Heart left ventricle (tissue), 16 donors: ENCODE results near the gene TTLL12. TPM values are rescaled to one million over a fixed set of nuclear protein-coding genes. Genes with fewer than 3 reads are reported as not detected.

Experiments used
- ATAC-seq, 4 donors: fragments of 200-7000 bp; cut with Tn5 transposase; one replicate each; pipeline ENCODE4 v1.9.1; 2020 to 2022; ENCODE audit warnings: moderate library complexity in 4 of 4, mild to moderate bottlenecking in 3 of 4, moderate number of reproducible peaks in 1 of 4
- DNase-seq, 5 donors: peaks; one replicate each; pipeline ENCODE4 v3.0.0-alpha.2; 2020
- H3K27ac ChIP-seq, 12 donors: fragments of 200-600 bp; sonication (generic) in 4 of 12; one replicate each; pipeline versions ENCODE4 v1.5.0 to v1.8.0; 2016 to 2022; ENCODE audit warnings: mild to moderate bottlenecking in 2 of 12
- H3K27me3 ChIP-seq, 9 donors: fragments of 200-600 bp; sonication (generic) in 2 of 9; one replicate each; pipeline versions ENCODE4 v1.5.1 to v1.8.0; 2016 to 2022; ENCODE audit warnings: mild to moderate bottlenecking in 3 of 9
- H3K36me3 ChIP-seq, 9 donors: fragments of 200-600 bp; sonication (generic) in 2 of 9; one replicate each; pipeline versions ENCODE4 v1.5.0 to v1.8.0; 2018 to 2022; ENCODE audit warnings: mild to moderate bottlenecking in 2 of 9
- H3K4me1 ChIP-seq, 12 donors: fragments of 200-600 bp; sonication (generic) in 4 of 12; one replicate each; pipeline versions ENCODE4 v1.5.0 to v1.8.0; 2016 to 2022; ENCODE audit warnings: mild to moderate bottlenecking in 3 of 12
- H3K4me3 ChIP-seq, 12 donors: fragments of 200-600 bp; sonication (generic) in 4 of 12; one replicate each; pipeline versions ENCODE4 v1.5.0 to v1.8.0; 2017 to 2022; ENCODE audit warnings: mild to moderate bottlenecking in 9 of 12, moderate library complexity in 4 of 12
- H3K9me3 ChIP-seq, 12 donors: fragments of 200-600 bp; sonication (generic) in 4 of 12; one replicate each; pipeline versions ENCODE4 v1.5.0 to v1.8.0; 2016 to 2022; ENCODE audit warnings: mild to moderate bottlenecking in 1 of 12
- CTCF ChIP-seq, 12 donors: fragments of 200-600 bp; sonication (generic) in 4 of 12; IDR thresholded peaks; one replicate each; pipeline versions ENCODE4 v1.5.0 to v1.8.0; 2018 to 2022; ENCODE audit warnings: antibody characterized with exemption in 12 of 12, mild to moderate bottlenecking in 5 of 12
- POLR2A ChIP-seq, 2 donors: fragments of 450-650 bp; IDR thresholded peaks; one replicate each; pipeline ENCODE4 v1.6.1; 2017; ENCODE audit warnings: antibody characterized with exemption in 2 of 2, mild to moderate bottlenecking in 2 of 2, moderate library complexity in 2 of 2
- WGBS, 4 donors: extraction: QIAGEN DNeasy Blood & Tissue Kit in 2 of 4; methylation state at CpG; one replicate each; pipeline versions ENCODE4 v1.1.5 to v1.1.7; 2013 to 2018; 5-methylcytosine and 5-hydroxymethylcytosine counted together
- intact Hi-C, 10 donors: fragments of 100-400 bp; cut with DNase I; formaldehyde crosslinking; loops; one replicate each; pipeline versions ENCODE4 v1.11.1 to v1.14.2; 2022
- long read RNA-seq, 3 donors: library from polyadenylated mRNA; unstranded; transcript quantifications; one replicate each; pipeline ENCODE4 v2.0.0, GENCODE V29; 2020 to 2021
- polyA plus RNA-seq, 2 donors: library from polyadenylated mRNA; stranded (reverse); fragments of 200-250 nt; gene quantifications; one replicate each; pipeline ENCODE4 v1.2.3, GENCODE V29; 2013
- total RNA-seq, 9 donors: library from RNA; depleted of rRNA in 2 of 9; stranded (reverse); fragments of >200 nt in 2 of 9; fragmentation: NEBNext Ultra II Directional in 3 of 9; extraction: Animal tissue kit (Norgen Biotek cat#: 25700) in 3 of 9; gene quantifications; one replicate each; pipeline versions ENCODE4 v1.1.0 to v1.2.4, GENCODE V29; 2016 to 2023
- donor health status: ischemic (EF 13 %, LVEDD 7.1; RV severe dilation, severe dysfunction).
- donor health status: healthy with polysubstance abuse.
- donor health status: DM: no; HTN: yes; CAD: no.
- donor health status: DM: no; HTN: no; CAD: no.
- donor health status: ischemic (EF 25% LVEDD 6.9; RV normal size, moderate dysfunction).
- donor health status: ischemic (EF 25% LVEDD 5.7; RV mildly dilated, moderate dysfunction).
- donor health status: healthy.
- donor health status: DM: yes; HTN: yes; CAD: no.
- donor health status: ischemic (EF 35%, LVEDD 5.7; RV mildly dilated, moderate dysfunction).
- donor health status: nonischemic (EF 11% LVEDD 7.7; RV severe dilation, severe dysfunction).
- donor health status: DM: yes; HTN: yes; CAD: no.
- donor health status: PGD.
- donor health status: ischemic (EF 29% LVEDD 5.4; RV normal size, mild dysfunction).
- donor health status: nonischemic (EF 23%, LVEDD 6.1; RV moderate dilation, normal function).

Gene TTLL12
- total RNA-seq (10 to 100 TPM in 7 of 9 donors, 1 to 10 TPM in 2; 8.6 to 21.5 (median 11.9) TPM), polyA plus RNA-seq (10 to 100 TPM in 1 of 2 donors, 1 to 10 TPM in 1; 8.0 to 29.0 TPM)
- long read RNA-seq, donor 1, transcript TTLL12-201 (14 exons, 3,385 nt), result major isoform, 15 of 30 reads
- long read RNA-seq, donor 1, partial matches to known transcripts, result 14 of 30 reads
- long read RNA-seq, donor 1, other reads (novel, unspliced or antisense), result 1 of 30 reads
- long read RNA-seq, donor 2, partial matches to known transcripts, result 13 of 17 reads
- long read RNA-seq, donor 2, other reads (novel, unspliced or antisense), result 4 of 17 reads
- long read RNA-seq, donor 3, transcript TTLL12-201 (14 exons, 3,385 nt), result major isoform, 26 of 50 reads
- long read RNA-seq, donor 3, partial matches to known transcripts, result 13 of 50 reads
- long read RNA-seq, donor 3, other reads (novel, unspliced or antisense), result 11 of 50 reads

- Histone ChIP-seq H3K9me3 (no peaks in the 10 kb centered on the region), H3K36me3 (peaks cover 0 to 4% (median 0%) of the 10 kb centered on the region in 9 donors), H3K27ac (peak within 1 kb of the TSS; percentile 74 to 98 (median 92)), H3K4me1 (peaks cover 0 to 36% (median 13%) of the 10 kb centered on the region in 12 donors), H3K27me3 (no peaks in the 10 kb centered on the region), H3K4me3 (peak within 1 kb of the TSS; percentile 45 to 95 (median 76))
- intact Hi-C loops, result loop anchor here in 3 of 10 donors (1.0 to 5.0 kb wide), 2 partner anchors 36 kb away; no protein-coding TSS in a partner anchor
- DNase-seq (peak; percentile 49 to 84 (median 67)), ATAC-seq (peak in 3 of 4 donors; percentile 16 to 43 (median 36))
- peak in 1 of 2 donors; percentile 51 for TF ChIP-seq POLR2A (IDR thresholded peaks at IDR 0.05)
- TF ChIP-seq CTCF (IDR thresholded peaks at IDR 0.05), result peak in 2 of 12 donors; percentile 10 to 18
- 1 to 3% (median 2%) methylated on average over 15 to 86 of the region's 87 CpGs for WGBS, 4 donors
These were observed at the start of gene TTLL12 for GRCh38 chr22:43186272-43187170. Gene TTLL12 (minus strand): TSS chr22:43187134. CDS start chr22:43187069, 65 bp downstream.

GRCh38 chr22:43235445-43236409 is 48.8 kb upstream of the TTLL12 start:
- ATAC-seq (peak in 1 of 4 donors; percentile 21), DNase-seq (no peak)
- 65 to 72% (median 68%) methylated on average over 22 of the region's 22 CpGs for WGBS, 4 donors
- H3K36me3 ChIP-seq, result no peaks in the 10 kb centered on the region
- H3K9me3 ChIP-seq, result no peaks in the 10 kb centered on the region
- peaks cover 0 to 17% (median 0%) of the 10 kb centered on the region in 9 donors for H3K27me3 ChIP-seq
- TF ChIP-seq POLR2A (IDR thresholded peaks at IDR 0.05), result no peak
- TF ChIP-seq CTCF (IDR thresholded peaks at IDR 0.05), result no peak
- peaks cover 0 to 49% (median 15%) of the 10 kb centered on the region in 12 donors for H3K4me1 ChIP-seq
- no peak overlapping the region for H3K27ac ChIP-seq
- no peak overlapping the region for H3K4me3 ChIP-seq
- intact Hi-C loops, result loop anchor here in 3 of 10 donors (10.0 kb wide), 3 partner anchors 109 to 589 kb away; partner anchors contain the start of gene SCUBE1 (in 2 of the 3)

- intact Hi-C loops, result loop anchor here in 7 of 10 donors (5.0 to 10.0 kb wide), 6 partner anchors 38 to 590 kb away; partner anchors contain the start of gene SCUBE1 (in 2 of the 7)
- no peak for ATAC-seq
- H3K36me3 ChIP-seq, result no peaks in the 10 kb centered on the region
- no peak overlapping the region for H3K4me3 ChIP-seq
- TF ChIP-seq CTCF (IDR thresholded peaks at IDR 0.05) (no peak), POLR2A (IDR thresholded peaks at IDR 0.05) (no peak)
- peaks cover 0 to 45% (median 13%) of the 10 kb centered on the region in 12 donors for H3K4me1 ChIP-seq
- DNase-seq, result no peak
- H3K27me3 ChIP-seq, result peaks cover 0 to 10% (median 0%) of the 10 kb centered on the region in 9 donors
- H3K27ac ChIP-seq, result no peak overlapping the region
- 70 to 83% (median 80%) methylated on average over 9 of the region's 9 CpGs for WGBS, 4 donors
- no peaks in the 10 kb centered on the region for H3K9me3 ChIP-seq
These were observed 47.5 kb upstream of the TTLL12 start for GRCh38 chr22:43234264-43234988.
